GM04504 (cell line): ENCODE measurements around the gene RGS17.

Experiments
- DNase-seq: peaks from one replicate; pipeline ENCODE4 v3.0.0-alpha.2; 2012; ENCODE audit warnings: low read depth

The RGS17 gene

DNA sequence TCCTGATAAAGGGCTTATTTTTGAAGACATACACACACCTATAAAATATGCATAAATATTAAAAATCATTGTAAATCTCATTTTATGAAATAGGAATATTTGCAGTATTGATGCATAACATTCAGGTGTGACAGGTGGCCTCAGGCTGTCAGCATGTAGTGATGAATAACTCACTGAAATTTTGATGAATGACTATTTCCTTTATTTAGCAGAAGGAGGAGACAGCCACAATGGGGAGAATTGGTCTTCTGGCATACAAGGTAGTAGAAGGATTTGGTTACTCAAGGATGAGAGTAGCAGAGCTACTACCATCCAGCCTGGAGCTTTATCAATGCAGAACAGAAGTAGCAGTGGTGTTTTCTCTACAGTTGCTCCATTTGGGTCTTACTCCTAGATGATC lies 47.2 kb downstream of the RGS17 start:
- DNase-seq, result no peak

DNA sequence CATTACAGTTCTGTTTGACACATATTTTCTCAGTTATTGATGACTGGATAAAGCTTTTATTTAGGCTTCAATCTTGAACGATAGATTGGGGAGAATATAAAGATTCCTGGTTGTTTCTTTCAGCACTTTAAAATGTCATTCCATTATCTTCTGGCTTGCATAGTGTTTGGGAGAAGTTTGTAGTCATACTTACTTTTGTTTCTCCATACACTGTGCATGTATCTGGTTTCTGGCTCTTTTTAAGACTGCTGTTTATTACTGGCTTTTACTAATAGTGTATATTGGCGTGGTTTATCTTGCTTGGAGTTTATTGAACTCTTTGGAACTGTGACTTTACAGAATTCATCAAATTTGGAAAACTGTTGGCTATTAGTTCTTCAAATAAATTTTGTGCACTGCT lies 49.2 kb downstream of the RGS17 start:
- no peak for DNase-seq

DNA sequence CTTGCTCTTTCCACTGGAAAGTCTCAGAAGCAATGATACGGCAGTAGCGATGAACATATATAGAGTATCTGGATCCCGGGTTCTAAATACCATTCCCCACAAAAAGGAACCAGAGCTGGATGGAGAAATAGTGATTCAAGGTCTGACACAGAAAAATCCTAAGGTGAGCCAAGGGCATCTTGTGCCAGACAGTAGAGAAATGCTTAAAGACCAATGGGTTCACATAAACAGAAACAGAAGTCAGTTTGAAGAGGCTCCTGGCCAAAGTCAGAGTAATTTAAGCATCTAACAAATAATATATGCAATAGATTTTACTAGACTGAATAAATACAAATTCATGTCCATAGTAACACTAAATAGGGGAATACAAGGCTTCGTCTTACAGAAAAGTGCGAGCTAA lies 54.7 kb downstream of the RGS17 start:
- no peak for DNase-seq

DNA sequence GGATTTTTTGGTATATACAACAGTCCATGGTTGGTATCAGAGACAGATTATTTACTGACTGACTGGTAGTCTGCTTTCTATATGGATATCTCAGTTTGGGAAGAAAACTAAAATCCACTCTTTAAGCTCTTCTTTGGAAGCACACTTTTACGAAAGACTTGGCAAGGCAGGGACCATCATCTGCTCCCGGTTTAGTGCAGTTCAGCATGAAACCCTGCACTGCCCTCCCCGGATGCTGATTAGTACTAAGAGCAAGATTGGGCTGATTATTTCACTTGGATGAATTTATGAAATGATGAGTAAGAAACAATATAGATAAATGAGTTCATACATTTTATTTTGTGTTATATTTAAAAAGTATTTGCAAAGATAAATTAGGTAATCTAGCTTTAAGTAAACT lies 56.3 kb downstream of the RGS17 start:
- no peak for DNase-seq

DNA sequence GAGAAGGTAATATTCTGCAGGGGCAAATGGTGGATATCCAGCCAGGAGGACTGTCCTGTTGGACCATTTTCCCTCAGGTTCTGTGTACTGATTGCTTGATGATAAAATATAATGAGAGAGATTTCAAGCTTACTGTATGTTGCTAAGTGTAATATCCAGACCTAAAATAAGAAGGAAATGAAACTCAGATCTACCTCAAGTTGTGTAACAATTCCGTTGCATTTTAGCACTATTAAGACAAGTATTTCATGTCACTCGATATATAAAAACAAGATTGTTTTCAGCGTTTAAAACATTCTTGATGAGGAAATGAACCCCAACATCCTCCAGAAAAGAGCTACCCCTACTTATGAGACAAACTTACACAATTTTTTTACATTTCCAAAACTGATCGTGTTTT lies 57.2 kb downstream of the RGS17 start:
- DNase-seq, result no peak

DNA sequence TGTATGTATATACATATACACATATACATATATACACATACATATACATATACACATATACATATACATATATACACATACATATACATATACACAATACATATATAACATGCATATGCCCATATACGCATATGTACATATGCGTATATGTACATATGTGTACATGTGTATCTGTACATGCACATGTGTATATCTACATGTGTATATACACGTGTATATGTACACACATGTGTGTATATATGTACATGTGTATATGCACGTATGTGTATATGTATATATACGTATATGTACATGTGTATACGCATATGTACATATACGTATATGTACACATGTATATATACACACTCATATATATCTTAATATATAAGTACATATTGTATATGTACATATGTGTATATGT lies 60.3 kb downstream of the RGS17 start:
- no peak for DNase-seq

DNA sequence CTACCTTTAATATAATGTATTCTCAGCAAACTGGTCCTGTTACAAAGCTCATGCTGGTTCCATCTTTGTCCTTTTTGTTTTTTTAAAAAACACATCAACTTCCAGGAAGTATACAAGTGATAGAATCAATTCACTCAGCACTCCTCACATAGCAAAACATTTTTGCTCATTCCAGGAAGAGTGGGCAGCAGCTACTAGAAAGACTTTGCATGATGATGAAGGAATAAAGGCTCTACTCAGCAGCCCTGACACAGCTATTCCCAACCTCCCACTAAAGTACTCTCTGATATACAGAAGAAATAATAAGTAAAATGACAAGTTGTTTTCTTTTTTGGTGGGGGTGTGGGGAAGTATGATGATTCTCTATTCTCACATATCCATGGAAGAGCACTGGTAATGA lies 61.2 kb downstream of the RGS17 start:
- no peak for DNase-seq

DNA sequence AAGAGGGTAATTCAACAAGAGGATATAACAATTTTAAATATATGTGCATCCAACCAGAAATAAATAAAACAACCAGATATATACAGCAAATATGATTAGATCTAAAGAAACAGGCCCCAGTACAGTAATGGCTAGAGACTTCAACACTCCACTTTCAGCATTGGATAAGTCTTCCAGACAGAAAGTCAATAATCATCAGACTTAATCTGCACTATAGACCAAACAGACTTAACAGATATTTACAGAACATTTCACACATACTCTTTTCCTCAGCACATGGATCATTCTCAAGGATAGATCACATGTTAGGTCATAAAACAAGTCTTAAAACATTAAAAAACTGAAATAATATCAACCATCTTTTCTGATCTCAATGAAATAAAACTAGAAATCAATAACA lies 65.9 kb downstream of the RGS17 start:
- DNase-seq, result no peak

DNA sequence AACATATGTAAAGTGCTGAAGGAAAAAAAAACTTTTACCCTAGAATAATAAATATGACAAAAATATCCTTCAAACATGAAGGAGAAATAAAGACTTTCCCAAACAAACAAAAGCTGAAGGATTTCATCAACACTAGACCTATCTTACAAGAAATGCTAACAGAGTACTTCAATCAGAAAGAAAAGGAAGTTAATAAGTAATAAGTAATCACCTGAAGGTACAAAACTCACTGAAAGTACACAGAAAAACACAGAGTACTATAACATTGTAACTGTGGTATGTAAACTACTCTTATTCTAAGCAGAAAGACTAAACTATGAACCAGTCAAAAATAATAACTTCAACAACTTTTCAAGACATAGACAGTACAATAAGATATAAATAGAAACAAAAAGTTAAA lies 67.1 kb downstream of the RGS17 start:
- DNase-seq, result no peak

DNA sequence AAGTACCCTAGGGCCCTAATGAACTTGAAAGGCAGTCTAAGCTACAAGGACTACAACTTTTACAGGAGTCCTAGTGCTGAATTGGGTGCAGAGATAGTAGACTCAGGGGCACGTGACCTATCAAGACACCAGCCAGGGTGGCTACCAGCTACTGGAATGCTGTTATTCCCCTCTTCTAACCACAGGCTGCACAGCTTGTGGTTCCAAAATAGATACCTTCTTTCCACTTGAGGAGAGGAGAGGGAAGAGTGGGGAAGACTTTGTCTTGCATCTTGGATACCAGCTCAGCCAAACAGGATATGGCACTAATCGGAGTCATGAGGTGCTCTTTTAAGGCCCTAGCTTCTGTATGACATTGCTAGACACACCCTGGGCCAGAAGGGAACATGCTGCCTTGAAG lies 68.6 kb downstream of the RGS17 start:
- DNase-seq, result no peak

DNA sequence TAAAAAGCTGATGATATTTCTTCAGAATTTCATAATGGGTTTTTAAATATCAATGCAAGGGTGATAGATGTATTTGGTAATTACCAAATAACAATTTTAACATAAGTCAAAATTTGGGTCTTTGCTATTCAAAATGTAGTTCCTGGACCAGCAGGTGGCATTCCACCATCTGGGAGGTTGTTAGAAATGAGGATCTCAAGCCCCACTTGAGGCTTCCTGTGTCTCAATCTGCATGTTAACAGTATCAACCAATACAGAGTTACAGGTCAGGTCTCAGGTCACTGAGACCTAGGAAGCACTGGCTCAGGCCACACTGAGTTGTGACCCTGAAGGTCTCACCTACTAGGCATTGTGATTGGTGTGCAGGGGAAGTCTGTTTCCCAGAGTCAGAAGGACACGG lies 71.3 kb downstream of the RGS17 start:
- DNase-seq, result no peak

DNA sequence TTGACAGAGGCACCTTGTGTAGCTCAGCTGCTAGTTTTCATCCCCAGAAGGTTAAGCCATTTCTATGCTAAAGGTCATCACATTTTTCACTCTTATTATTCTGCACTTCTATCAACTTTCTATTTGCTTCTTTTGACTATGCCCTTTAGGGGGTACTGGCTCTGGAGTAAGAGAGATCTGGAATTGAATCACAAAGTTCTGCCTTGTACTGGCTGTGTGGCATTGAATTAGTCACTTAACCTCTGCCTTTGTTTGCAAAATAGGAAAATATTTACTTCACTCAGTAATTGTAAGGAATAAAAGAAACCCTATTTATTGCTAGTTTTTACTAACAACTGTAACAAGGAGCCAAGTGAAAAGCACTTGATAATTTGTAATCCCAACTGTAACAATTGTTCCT lies 71.8 kb downstream of the RGS17 start:
- DNase-seq, result no peak

DNA sequence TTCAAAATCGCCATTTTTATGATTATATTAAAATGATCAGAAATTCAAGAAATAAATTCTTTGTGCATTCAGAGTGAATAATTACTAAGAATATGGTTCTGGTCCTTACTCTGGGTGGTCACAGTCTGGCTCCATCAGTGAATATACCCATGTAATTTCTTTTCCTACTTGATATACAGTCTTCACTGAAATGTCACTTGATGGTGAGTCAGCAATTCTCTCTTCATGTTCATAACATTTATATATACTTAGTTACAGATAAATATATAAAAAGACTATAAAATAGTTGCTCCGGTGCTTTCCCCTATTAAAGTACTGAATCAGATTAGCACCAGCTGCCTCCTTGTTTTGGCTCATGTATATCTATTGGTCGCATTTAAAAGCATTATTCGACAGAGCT lies 72.2 kb downstream of the RGS17 start:
- no peak for DNase-seq

DNA sequence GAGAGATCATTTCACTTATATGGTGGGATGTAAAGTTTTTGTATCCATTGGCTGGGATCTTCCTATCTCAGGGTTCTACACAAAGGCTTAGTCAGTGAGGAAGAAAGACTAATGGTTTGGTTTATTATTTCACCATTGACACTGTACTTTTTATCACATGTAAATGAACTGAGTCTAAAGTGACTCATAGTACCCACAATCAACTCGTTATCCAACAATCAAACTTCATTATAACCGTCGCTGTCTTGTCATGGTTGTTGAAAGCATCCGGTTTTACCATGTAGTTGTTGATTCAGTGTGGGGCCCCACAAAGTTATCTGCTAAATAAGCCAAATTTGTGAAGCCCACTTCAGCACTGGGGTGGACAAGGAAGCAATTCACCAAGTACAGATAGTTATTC lies 72.8 kb downstream of the RGS17 start:
- no peak for DNase-seq

DNA sequence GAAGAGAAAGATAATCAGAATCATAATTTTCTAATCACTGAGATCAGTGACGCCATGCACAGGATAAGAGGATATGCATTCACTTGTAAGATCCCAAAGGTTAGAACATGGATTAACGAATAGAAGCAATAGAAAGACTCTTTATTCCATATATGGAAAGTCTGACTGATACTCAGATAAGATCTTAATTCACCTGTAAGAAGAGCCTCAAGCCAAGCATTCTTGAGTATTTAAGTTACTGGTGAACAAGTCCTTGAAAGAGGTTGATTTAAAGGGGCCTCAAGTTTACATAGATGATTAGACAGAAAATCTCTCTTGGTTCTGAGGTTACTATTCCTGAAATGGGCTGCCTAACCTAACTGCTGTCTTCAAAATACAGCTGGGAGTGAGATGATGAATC lies 74.8 kb downstream of the RGS17 start:
- DNase-seq, result no peak

DNA sequence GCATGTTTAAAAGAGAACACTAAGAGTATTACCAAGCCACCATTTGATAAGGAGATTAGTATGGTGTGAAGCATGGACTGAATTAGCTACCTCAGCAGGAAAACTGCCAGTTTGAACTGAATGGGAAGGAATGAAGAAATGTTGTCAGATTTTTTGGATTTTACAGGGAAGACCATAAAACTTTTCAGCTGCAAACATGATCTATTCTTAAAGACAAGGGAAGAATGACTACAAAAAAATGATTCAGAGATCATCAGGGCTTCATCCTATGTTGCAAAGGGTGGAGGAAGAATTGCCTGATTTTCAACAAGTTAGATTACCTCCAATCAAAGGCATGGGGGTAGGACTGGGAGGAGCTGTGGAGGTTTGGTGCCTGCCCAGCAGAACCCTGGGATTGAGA lies 79.3 kb downstream of the RGS17 start:
- DNase-seq, result no peak

DNA sequence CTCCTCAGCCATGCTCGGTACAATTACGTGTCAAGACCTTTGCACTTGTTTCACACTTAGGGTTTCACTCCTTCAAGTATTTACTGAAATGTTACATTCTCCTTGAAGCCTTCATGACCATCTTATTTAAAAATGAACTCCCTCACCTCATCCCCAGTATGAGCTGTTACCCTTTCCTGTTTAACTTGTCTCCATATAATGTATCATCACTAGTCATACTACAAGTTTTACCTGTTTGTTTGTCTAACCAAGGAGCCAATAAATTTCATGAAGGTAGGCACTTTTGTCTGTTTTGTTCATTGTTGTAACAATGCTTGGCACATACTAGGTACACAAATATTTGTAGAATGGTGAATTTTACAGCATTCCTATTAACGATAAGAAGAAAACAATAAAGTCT lies 82.5 kb downstream of the RGS17 start:
- DNase-seq, result no peak

DNA sequence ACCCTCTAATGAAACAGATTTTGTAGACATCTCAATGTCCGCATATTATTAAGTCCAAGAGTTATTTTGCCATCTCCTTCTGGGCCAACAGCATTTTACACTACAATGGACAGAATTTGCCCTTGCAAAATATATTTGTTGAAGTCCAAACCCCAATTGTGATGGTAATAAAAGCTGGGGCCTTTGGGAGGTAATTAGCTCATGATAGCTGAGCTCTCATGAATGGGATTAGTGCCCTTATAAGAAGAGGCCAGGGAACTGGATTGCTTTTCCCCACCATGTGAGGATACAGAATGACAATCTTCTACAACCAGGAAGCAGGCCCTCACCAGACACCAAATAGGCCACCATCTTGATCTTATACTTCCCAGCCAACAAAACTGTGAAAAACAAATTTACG lies 83.7 kb downstream of the RGS17 start:
- no peak for DNase-seq

DNA sequence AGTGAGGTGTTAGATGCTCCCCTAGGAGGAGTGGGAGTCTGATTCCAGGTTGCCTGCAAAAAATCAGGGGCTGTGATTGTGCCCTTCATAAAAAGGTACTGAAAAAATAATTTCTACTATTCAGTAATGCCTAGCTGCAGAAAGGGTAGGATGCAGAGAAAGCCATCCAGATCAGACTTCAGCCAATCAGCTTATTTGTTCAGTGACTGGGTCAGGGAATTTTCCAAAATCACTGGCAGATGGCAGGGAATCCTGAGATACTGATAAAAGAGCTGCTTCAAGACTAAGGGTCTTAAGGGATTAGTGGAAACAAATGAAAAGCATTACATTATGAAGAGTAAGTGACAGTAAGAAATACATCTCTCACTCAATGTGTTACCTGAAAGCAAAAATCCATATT lies 85.8 kb downstream of the RGS17 start:
- DNase-seq, result no peak

DNA sequence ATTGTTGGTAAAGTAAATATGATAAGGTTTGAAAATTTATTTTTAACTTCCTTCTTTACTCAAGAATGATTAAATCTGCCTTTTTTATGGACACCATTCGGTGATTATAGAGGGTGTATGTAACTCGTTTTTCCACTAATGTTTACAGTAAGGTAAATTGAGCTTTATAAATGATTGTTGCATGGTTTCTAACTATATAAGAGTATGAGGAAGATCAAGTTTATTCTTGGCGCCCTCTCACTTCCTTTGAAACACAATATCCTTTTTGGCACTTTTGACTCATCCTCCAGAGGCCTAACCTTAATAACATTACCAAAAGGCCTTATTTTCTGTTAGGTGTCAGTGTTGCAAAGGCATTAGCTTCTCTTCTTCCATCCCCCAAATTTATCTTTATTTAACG lies 86.8 kb downstream of the RGS17 start:
- no peak for DNase-seq

DNA sequence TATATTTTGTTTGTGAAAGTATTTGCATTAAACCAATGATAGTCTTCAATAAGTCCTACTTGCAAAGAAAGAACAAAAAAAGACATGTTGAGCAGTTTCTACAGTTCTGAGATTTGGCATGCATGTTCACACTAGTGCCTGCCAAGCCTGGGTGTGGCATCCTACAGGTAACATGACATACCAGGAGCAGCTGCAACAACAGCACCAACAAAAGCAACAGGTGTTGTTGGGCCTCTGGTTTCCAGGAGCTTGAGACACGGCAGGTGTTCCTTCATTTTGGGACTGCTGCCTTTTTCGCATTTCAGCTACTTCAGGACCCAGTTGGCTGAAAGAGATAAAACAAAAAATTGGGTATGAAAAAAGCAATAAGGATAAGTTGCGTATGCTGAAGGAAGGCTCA lies 87.4 kb downstream of the RGS17 start:
- DNase-seq, result no peak

DNA sequence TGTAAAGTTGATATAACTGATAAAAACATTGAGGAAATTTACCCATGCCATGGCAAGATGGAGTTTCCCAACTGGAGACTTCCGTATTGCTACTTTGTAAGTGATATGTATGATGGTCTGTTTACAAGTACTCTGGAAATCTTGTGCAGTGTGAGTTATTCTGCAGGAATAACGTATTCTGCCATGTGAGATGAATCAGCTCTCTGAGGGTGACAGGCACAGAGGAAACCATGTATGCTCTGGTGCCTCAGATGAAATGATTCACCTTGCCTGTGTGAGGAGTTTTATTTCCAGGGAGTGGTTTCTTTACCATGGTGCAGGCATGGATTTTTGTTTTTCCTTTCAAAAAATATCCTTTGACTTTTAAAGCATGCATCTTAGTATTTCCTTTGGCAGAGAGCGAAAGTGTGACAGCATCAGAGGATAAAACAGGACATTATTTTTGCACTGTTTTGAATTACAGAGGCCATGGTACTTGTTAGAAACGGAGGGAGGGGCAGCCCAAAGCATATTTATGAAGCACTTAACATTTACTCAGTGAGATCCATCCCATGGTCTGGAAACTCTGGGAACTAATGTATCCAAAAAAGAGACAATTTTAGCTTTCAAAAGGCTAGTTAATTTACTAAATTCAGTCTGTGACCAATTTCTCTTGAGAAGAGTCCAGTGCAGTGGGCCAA lies 92.6 kb downstream of the RGS17 start:
- no peak for DNase-seq

DNA sequence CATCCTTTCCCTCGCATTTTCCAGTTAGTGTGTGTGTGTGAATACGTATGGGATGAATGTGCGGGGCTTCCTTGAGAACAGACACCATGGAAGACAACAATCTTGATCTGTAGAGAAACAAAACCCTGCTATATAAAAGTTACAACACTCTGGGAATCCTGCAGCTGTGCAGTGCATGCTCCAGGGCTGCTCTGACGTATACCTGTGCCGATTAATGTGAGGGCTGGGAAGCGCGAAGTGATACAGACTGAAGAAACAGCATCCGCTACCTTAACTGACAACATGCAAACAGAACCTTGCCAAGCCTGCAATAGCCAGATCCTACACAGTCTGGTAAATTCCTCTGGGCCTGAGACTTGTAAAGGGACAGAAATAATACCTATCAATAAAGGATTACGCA lies 96.9 kb downstream of the RGS17 start:
- DNase-seq, result no peak

DNA sequence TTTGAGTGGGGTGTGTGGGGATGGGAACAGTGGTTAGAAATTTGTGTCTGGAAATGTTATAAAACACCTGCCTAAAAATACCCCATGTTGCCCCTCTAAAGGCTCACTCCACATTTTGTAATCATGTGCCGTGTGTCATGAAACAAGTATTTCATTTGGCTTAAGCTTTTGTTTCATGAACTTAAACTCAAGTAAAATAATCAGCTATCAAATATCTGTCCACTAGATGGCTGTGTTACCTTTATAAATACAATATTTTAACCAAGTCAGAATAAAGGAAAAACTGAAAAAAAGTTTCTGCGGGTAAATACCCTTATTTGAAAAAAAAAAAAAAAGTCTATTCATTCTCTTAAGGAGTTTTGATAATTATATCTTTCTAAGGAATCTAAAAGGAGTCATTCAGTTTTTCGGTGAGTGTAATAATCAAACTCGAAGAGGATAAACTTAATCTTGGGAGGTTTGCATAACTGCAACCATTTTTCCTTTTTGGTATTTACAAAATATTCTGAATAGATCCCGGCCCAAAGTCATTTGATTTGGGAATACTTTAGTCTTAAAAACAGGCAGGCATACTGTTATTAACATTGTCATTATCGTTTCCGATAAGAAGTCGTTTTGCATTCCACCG lies 98.7 kb downstream of the RGS17 start:
- peak; percentile 24 for DNase-seq
